AG10803 (cell line): ENCODE results near the gene TCF19.
A peak's percentile ranks its signal among the peaks of the same experiment; 100 is the strongest.

ENCODE experiments used
- DNase-seq: peaks from one replicate; pipeline ENCODE4 v3.0.0; 2010; ENCODE audit warnings: low read depth
- H3K4me3 ChIP-seq: 2 replicates; pipeline ENCODE4 v1.5.1; 2011; ENCODE audit warnings: mild to moderate bottlenecking, low read length, control low read depth
- TF ChIP-seq, protein P1 (sequence below): conservative IDR thresholded peaks from 2 replicates; pipeline ENCODE4 v1.5.1; 2011; ENCODE audit warnings: mild to moderate bottlenecking, low read length, control low read depth, inconsistent platforms

TCF19 gene

DNA sequence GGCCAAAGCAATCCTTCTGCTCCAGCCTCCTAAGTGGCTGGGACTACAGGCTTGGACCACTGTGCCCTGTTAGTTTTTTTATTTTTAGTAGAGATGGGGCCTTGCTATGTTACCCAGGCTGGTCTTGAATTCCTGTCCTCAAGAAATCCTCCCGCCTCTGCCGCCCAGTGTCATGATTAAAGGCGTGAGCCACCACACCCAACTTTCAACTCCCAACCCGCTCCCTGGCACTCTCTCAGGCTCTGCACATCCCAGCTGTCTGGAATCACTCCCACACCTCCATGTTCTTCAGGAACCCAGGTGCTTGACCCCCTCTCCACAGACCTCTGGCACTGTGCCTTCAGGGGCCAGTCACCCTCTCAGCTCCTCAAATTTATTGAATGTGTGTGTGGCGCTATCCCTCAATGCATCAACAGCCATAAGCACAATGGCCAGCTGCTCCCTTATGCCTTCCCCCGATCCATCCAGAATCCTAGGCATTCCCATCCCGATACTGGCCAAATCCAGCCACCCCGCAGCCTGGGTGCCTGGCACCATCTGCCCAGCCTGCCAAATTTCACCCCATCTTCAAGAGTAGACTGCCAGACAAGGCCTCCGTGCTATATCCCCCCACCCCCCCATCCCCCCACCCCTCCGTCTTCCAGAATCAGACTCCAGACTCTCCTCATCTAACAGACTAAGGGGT lies 12.7 kb downstream of the TCF19 start:
- DNase-seq, result no peak
- TF ChIP-seq, protein P1, sequence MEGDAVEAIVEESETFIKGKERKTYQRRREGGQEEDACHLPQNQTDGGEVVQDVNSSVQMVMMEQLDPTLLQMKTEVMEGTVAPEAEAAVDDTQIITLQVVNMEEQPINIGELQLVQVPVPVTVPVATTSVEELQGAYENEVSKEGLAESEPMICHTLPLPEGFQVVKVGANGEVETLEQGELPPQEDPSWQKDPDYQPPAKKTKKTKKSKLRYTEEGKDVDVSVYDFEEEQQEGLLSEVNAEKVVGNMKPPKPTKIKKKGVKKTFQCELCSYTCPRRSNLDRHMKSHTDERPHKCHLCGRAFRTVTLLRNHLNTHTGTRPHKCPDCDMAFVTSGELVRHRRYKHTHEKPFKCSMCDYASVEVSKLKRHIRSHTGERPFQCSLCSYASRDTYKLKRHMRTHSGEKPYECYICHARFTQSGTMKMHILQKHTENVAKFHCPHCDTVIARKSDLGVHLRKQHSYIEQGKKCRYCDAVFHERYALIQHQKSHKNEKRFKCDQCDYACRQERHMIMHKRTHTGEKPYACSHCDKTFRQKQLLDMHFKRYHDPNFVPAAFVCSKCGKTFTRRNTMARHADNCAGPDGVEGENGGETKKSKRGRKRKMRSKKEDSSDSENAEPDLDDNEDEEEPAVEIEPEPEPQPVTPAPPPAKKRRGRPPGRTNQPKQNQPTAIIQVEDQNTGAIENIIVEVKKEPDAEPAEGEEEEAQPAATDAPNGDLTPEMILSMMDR, result no peak
- no peak overlapping the region for H3K4me3 ChIP-seq

DNA sequence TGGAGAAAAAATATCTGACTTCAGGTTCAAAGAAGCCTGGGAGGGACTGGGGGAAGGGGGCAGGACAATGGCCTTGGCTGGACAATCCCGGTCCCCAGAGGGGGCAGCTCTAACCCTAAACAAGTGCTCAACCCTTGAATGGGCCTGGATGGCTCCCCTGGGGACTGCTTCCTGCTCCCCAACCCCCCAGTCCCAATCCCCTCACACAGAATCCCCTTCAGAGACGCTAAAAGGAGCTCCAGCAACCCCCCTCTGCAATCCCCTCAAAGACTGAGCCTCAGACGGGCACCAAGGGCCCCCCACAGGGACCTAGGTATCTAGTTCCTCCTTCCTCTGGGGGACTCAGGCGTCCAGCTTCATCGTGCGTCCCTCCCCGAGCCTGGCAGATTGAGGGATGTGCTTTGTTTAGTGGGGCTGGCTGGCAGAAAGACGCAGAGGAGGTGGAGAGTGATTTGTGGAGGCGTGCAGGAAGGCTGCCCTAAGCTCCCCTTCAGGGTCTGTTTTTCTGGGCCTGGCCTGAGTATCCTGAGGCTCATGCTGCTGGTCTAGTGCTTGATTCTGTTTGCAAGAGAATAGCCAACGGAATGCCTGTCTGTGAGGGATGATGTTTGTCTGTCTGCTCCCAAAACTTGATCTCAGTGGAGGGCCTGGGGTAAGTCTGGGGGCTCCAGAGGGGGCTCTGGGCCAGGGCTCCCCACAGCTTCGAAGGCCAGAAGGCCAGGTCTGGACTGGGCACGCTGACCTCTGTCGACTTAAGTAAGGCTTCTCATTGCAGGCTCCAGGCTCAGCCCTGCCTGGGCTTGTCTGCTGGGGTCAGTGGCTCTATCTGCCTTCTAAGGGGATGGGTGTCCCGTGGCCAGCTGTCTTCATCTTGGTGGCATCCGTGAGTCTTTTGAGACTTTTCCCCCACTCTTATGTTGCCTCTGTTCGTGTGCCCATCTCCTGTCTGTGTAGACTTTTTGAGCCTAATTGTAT lies 13.8 kb downstream of the TCF19 start:
- no peak overlapping the region for H3K4me3 ChIP-seq
- TF ChIP-seq, protein P1, result no peak
- DNase-seq, result no peak

DNA sequence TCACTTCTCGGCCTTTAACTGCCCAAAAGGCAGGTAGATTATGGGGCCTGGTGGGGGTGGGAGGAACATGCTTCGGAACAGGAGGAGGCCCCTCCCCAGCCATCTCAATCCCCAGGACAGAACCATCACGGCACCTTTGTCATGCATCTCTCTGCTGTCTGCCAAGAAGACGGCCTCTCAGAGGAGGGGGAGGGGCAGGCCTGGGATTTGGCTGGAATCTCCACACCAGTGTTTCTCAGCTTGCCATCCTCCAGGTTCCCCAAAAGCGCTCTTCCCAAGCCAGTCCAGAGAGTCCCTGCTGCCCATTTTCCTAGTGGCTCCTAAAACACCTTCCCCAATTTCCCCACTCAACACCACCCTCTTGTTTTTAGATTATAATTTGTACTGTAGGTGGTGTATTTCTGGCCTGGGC lies 14.6 kb downstream of the TCF19 start:
- no peak for DNase-seq
- TF ChIP-seq, protein P1, result no peak
- no peak overlapping the region for H3K4me3 ChIP-seq

DNA sequence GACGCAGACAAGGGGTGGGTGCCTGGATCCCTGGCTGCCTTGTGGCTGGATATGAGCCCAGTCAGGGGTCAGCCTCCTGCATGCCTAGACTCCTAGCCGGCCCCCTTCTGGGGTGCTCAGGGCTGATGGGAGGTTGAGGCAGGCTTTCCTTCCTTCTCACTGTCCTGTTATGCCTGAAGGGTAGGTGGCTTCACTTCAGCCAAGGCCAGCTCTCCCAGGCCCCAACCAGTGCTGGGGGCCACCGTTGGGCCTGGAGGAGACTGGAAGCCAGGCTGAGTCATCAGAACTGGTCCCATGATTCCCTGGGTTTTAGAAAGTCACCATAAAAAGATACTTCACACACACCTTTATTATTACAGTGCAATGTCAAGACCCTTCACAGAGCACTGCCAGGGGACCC lies 15.0 kb downstream of the TCF19 start:
- no peak overlapping the region for H3K4me3 ChIP-seq
- TF ChIP-seq, protein P1, result no peak
- DNase-seq, result no peak

DNA sequence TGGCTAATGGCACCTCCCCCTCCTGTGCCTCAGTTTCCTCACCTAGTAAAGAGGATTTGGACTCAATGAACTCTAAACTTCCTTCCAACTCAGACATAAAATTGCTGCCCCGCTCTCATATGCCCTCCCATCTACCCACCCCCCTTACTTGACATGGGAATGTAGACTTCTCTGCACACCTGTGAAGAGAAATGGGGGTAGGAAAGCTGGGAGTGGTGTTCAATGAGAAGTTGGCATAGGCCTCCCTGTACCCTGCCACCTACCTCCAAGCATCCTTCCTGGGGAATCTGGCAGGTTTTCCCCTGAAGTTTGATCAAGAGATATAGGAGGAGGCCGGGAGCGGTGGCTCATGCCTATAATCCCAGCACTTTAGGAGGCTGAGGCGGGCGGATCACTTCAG lies 16.0 kb downstream of the TCF19 start:
- no peak overlapping the region for H3K4me3 ChIP-seq
- TF ChIP-seq, protein P1, result no peak
- DNase-seq, result no peak

DNA sequence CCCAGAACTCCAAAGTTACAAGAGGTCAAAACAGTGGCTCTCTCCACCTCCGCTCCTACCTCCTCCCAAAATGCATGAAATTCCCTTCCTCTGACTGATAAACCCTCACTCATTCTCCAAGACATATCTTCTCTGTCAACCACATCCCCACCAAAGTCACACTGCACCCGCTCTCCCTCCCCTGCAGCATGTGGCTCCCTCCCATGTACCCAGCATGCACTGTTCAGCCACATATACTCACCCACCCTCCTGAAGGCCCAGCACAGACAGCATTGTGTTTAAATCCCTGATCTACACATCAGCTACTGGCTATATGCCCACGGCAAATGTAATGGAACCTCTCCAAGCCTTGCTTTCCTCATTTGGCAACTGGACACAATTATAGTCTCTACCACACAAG lies 17.6 kb downstream of the TCF19 start:
- no peak overlapping the region for H3K4me3 ChIP-seq
- peak; percentile 57 for DNase-seq
- TF ChIP-seq, protein P1, result no peak
